ENCODE data around the gene NDST3. TPM values are rescaled to one million over a fixed set of nuclear protein-coding genes. Genes with fewer than 3 reads are reported as not detected.

The NDST3 gene
- total RNA-seq, 1 experiment from 2014 or later = 0.70 TPM

DNA sequence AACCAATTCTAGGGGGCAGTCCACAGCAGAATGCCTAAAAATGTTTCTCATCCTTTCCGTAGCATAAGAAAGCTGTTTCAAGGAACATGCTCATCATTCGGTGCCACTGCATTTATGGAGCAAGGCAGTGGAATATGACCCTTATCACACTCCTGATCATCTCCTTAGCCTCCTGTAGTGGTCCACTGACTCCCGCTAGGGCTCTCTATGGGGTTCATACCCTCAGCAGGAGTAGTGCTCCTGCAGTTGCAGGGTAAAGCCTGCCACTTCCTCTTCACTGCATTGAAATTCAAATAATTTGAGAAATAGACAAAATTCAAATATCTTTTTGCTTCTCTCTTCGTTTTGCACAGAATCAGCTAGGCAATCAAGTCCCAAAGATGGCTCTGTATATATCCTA is 107.0 kb downstream of the NDST3 start:
- DNase-seq = no peak
- no peak overlapping the region for H4K5ac ChIP-seq (ENCODE audit: insufficient read length, low read depth, low read length)
- H3K27ac ChIP-seq (ENCODE audit: insufficient read length, low read depth, low read length) = no peak overlapping the region
- H3K79me2 ChIP-seq (ENCODE audit: insufficient read depth, low read length) = no peaks in the 10 kb centered on the region
- H3K27me3 Mint-ChIP-seq (ENCODE audit: low read depth) = no peaks in the 10 kb centered on the region
- H3K23me2 ChIP-seq (ENCODE audit: insufficient read length, low read depth, low read length, poor library complexity, severe bottlenecking) = no peaks in the 10 kb centered on the region
- no peaks in the 10 kb centered on the region for H3K9me3 ChIP-seq (ENCODE audit: control insufficient read depth, low read depth, low read length)
- no peak overlapping the region for H3K56ac ChIP-seq (ENCODE audit: insufficient read length, low read depth, low read length)
- no peak overlapping the region for H3K23ac ChIP-seq (ENCODE audit: insufficient read length, low read depth, low read length)
- no peak overlapping the region for H2BK5ac ChIP-seq (ENCODE audit: insufficient read length, low read length)
- H2AK5ac ChIP-seq (ENCODE audit: insufficient read length, low read length) = no peak overlapping the region
- H3K4me1 Mint-ChIP-seq = no peaks in the 10 kb centered on the region
- H3K4me3 Mint-ChIP-seq = no peak overlapping the region
- H2BK120ac ChIP-seq (ENCODE audit: low read depth, low read length, poor library complexity, severe bottlenecking) = no peak overlapping the region
- TF ChIP-seq, protein P1, sequence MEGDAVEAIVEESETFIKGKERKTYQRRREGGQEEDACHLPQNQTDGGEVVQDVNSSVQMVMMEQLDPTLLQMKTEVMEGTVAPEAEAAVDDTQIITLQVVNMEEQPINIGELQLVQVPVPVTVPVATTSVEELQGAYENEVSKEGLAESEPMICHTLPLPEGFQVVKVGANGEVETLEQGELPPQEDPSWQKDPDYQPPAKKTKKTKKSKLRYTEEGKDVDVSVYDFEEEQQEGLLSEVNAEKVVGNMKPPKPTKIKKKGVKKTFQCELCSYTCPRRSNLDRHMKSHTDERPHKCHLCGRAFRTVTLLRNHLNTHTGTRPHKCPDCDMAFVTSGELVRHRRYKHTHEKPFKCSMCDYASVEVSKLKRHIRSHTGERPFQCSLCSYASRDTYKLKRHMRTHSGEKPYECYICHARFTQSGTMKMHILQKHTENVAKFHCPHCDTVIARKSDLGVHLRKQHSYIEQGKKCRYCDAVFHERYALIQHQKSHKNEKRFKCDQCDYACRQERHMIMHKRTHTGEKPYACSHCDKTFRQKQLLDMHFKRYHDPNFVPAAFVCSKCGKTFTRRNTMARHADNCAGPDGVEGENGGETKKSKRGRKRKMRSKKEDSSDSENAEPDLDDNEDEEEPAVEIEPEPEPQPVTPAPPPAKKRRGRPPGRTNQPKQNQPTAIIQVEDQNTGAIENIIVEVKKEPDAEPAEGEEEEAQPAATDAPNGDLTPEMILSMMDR (conservative IDR thresholded peaks at IDR 0.05) = no peak; the same call in 2 of the 3 replicates
- no peak overlapping the region for H3T11ph ChIP-seq (ENCODE audit: low read length)
- WGBS (ENCODE audit: extremely low coverage, insufficient read length, low lambda C conversion rate) = no CpG with 5 or more reads among the region's 4 CpGs
- no peak overlapping the region for H3K14ac ChIP-seq (ENCODE audit: insufficient read depth, low read length)
- H4K8ac ChIP-seq (replicated peaks; ENCODE audit: insufficient read length, low read depth, low read length) = no peak overlapping the region
- no peak overlapping the region for H3K18ac ChIP-seq (ENCODE audit: insufficient read length, low read depth, low read length)
- H3K36me3 Mint-ChIP-seq (ENCODE audit: insufficient read depth in 1 of 3, low read depth in 3 of 3) = no peaks in the 10 kb centered on the region
- H3K9me3 Mint-ChIP-seq = no peaks in the 10 kb centered on the region
- H3K27me3 ChIP-seq (ENCODE audit: insufficient read depth, low read length) = no peaks in the 10 kb centered on the region
- no peak overlapping the region for H2BK15ac ChIP-seq (ENCODE audit: low read depth, low read length)
- H3K79me1 ChIP-seq (ENCODE audit: insufficient read depth, low read depth, low read length, poor library complexity, severe bottlenecking) = no peaks in the 10 kb centered on the region
- no peak overlapping the region for H2BK12ac ChIP-seq (ENCODE audit: insufficient read length, low read depth, low read length)
- H3K4me1 ChIP-seq (ENCODE audit: insufficient read depth, low read length) = no peaks in the 10 kb centered on the region
- no peak overlapping the region for H3K4ac ChIP-seq (ENCODE audit: low read depth, low read length)
- no peak overlapping the region for H3K9ac ChIP-seq (ENCODE audit: extremely low read depth, insufficient read length, low read length)
- no peak overlapping the region for H2AFZ ChIP-seq (ENCODE audit: low read length)
- H4K91ac ChIP-seq (ENCODE audit: insufficient read length, low read depth, low read length) = no peak overlapping the region
- no peak overlapping the region for H3K4me2 ChIP-seq (ENCODE audit: insufficient read depth, insufficient read length, low read length)
- no peak overlapping the region for H2BK20ac ChIP-seq (ENCODE audit: low read depth, low read length, poor library complexity, severe bottlenecking)
- no peaks in the 10 kb centered on the region for H4K20me1 ChIP-seq (ENCODE audit: control insufficient read depth, insufficient read depth, insufficient read length)
- H3K27ac Mint-ChIP-seq = no peak overlapping the region
